HG03378 (cell line): ENCODE data around the gene PIK3R6.

Source experiments
- ATAC-seq: cut with Tn5 transposase; IDR thresholded peaks from one replicate; pipeline ENCODE4 v1.9.1; 2021; ENCODE audit warnings: mild to moderate bottlenecking, moderate library complexity; ENCODE audit not compliant: unreplicated experiment

PIK3R6 gene, protein sequence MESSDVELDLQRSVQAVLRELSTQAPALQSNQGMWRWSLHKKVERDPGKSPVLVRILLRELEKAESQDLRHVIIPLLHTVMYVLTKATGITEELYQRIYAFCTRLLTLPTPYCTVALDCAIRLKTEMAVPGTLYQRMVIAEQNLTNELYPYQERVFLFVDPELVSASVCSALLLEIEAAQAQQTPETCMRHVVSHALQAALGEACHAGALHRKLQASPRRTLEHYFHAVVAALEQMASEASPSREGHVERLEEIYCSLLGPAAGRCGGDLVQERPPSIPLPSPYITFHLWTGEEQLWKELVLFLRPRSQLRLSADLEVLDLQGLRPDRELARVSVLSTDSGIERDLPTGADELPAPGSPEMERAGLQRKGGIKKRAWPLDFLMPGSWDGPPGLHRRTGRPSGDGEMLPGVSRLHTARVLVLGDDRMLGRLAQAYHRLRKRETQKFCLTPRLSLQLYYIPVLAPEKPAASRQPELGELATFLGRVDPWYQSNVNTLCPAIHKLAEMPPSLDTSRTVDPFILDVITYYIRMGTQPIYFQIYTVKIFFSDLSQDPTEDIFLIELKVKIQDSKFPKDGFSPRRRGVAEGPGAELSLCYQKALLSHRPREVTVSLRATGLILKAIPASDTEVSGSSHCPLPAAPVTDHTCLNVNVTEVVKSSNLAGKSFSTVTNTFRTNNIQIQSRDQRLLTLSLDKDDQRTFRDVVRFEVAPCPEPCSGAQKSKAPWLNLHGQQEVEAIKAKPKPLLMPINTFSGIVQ

DNA sequence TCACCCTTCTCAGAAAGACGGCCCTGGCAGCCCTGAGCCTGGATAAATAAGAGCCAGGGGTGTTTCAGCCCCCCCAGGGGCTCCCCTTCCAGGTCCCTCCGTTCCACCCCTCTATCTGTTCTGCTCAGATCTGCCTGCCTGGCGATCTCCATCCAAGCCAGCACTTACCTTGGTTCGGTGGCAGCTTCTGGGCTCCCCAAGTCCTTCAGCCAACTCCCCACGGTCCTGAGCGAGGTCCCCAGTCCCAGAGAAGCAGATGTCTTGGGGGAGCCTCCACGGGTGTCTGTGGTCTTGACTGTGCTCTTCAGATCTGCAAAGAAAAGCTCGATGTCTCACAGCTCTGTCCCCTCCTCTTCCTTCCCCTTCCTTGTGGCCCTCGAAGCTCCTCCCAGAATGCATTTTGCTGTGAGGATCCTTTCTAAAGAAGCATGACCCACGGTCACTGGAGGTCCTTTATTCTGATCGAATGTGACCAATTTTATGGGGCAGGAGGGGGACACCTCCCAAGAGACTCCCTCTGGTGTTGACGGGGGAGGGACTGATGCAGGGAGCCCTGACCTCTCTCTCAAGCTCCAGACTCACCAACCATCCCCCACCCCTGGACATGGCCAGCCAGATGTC, at the start of gene PIK3R6:
Gene PIK3R6, minus strand, starts transcription at position 314 of the 621 bp plus-strand sequence. CDS start 17,880 bp downstream, outside the sequence.
- ATAC-seq, result no peak

- no peak for ATAC-seq
Observed at GRCh38 chr17:8916466-8916865, 49.0 kb upstream of the PIK3R6 start.

DNA sequence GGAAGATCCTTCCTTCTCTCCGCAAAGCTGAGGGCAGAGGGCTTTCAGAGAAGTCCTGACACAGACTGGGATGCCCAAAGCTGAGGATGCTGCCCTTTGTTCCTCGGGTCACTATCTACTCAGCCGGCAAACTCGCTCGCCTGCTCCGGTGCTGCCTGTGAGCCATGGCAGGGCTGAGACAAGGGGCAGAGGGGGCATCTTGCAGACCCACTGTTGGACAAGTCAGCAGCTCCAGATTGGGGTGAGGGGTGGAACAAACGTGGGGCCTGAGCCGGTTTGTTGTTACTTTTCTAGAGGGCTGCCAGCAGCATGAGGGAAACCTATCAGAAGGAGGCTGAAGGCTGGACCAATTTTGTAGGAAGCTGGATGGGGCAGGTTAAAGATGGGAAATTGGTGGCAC, 47.1 kb upstream of the PIK3R6 start:
- ATAC-seq, result no peak

- ATAC-seq, result no peak
Observed at GRCh38 chr17:8913879-8914278, 46.4 kb upstream of the PIK3R6 start.

GRCh38 chr17:8913091-8913490, 45.6 kb upstream of the PIK3R6 start:
- no peak for ATAC-seq

- no peak for ATAC-seq
Observed at GRCh38 chr17:8912084-8912981, 44.9 kb upstream of the PIK3R6 start.

- ATAC-seq, result no peak
Observed at GRCh38 chr17:8910969-8911604, 43.6 kb upstream of the PIK3R6 start.

GRCh38 chr17:8909586-8910270, 42.3 kb upstream of the PIK3R6 start:
- no peak for ATAC-seq

DNA sequence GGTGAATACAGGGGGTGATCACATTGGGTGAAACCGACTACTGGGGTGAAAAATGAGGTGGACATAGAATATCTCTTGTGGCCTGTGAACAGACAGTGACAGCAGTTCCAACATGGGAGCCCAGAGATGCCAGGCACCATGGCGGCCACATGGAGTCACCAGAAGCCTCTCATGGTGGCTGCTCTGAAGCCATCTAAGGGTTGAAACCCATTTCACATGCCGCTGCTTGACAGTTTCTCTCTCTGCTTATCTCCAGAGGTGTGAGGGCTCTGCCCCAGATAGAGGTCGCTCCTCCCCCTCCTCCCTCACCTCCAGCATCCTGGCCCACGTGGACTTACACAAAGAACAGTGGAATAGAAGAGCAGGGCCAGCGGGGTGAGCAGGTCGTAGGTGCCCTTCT, 37.9 kb upstream of the PIK3R6 start:
- ATAC-seq, result no peak

DNA sequence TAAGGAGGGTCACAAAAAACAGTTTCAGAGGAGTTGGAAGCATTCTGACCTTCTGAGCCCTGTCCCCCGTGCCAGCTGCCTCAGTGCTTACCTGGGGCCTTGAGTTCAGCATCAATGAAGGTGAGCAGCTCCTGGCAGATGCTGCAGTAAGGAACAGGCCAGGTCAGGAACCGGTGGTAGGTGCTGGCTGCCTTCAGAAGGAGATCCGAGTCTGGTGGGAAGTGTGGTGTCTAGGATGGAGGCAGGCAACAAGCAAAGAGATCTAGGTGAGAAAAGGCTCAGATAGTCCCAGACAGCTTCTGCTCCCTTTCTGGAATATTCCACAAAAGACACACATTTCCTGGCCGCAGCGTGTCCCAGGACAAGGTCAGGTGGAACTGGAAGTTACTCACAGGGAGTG, 37.2 kb upstream of the PIK3R6 start:
- ATAC-seq, result no peak

GRCh38 chr17:8904201-8904600, 36.7 kb upstream of the PIK3R6 start:
- no peak for ATAC-seq

- no peak for ATAC-seq
Observed at GRCh38 chr17:8900626-8901585, 33.4 kb upstream of the PIK3R6 start.

DNA sequence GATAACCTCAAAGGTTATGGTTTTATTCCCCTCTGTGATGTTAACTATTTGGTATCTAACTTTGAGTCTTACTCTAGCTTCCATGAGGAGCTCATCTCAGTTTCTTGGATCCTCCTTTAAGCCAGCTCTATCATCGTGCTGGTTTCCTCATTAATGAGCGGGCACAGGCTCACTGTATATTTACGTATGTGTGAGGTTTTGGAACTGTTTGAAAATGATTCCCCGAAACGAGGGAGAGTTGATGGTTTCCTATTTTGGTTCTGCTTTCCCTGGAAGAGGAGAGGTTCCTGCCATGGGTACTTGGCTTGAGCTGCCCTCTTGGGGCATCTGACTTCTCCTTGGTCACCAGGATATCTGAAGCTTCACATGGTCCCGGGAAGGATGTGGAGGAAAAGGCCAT, 32.7 kb upstream of the PIK3R6 start:
- ATAC-seq, result no peak

- ATAC-seq, result no peak
Observed at GRCh38 chr17:8898636-8899035, 31.2 kb upstream of the PIK3R6 start.

DNA sequence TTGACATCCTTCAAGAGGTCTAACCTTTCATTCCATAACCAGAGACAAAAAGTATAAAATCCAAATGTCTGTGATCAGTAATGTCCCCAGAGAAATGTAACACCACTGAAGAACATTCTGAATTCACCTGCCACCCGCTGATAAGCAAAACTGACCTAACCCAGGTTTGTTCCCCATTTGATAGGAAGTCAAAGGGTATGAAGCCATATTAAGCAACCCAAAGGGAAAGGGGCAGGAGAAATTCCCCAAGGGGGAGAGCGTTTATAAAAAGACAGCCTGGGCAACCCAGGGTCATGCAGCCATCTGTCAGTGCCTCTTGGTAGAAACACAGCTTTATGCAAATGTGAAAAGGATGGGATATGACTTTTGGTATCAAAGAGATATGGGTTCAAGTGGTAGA, 30.7 kb upstream of the PIK3R6 start:
- ATAC-seq, result no peak

DNA sequence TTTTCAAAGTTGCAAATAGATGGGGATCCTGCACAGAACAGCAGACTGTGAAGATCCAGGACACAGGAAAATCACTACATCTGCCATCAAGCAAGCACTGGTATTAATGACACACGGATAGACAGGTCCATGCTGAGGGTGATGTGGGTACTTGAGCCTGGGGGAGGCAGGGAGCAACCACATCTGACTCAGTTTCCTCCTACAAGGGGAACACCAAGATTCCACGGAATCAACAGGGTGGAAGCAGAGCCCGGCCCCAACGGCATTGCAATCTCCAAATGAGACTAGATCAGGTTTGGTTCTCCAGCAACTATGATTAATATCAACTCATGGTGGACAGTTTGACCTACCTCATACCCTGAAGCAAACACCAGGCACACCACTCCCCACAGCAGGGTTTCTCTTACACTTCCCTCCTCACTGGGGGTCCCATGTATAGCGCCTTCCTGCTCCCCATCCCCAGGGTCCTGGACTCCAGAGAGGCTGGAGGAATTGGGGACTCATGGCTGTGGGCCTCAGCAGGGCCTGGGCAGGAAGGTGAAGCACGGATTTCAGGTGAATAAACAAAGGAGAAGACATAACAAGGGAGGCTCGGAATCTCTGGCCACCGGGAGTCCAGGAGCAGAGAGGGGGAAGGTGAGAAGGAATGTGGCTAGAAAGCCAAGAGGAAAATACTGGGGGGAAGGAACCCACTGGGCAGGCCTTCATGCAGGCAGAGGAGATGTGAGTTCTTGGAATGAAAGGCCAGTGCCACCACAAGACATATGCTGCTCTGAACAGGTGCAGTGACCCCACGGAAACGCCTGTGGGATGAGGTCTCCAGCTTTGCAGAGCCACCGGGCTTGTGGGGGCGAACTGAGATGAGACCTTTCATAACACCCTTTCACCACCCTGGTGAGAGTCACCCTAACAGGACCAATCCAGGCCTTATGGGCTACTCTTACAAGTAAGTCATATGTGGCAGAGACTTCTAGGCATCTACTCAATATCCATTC, 29.5 kb upstream of the PIK3R6 start:
- no peak for ATAC-seq

DNA sequence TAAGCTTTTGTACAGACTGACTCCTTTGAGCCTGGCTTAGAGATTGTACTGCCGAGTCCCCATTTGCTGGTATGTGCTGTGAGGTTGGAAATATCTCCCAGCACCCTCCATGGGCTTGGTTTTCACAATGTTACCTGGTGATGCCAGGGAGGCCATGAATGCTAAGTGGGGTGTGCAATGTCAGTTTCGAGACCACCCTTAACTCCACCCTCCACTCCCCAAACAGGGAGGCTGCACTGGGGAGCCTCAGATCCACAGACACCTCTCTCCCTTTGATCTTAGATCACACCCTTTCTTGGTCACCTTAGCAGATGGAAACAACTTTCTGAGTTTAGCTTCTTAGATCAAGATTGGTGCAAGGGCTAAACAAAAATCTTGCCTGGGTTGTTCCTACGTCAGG, 28.6 kb upstream of the PIK3R6 start:
- ATAC-seq, result no peak
